ENCODE measurements around the gene CYP51A1. TPM values are rescaled to one million over a fixed set of nuclear protein-coding genes. Genes with fewer than 3 reads are reported as not detected.

The CYP51A1 gene
- total RNA-seq, 3 donors from 2014 or later (not counting 1 experiment from before 2014, with no cell fraction given) = 37.2 to 53.0 (median 49.3) TPM

GRCh38 chr7:92141161-92141560 is 6.9 kb upstream of the CYP51A1 start:
- TF ChIP-seq CTCF (IDR thresholded peaks at IDR 0.05) = no peak

GRCh38 chr7:92137557-92137956 is 3.3 kb upstream of the CYP51A1 start:
- Mint-ChIP-seq H3K4me3 (no peak overlapping the region), H3K4me1 (peaks cover 27 to 28% of the 10 kb centered on the region in 2 donors), H3K9me3 (no peaks in the 10 kb centered on the region), H3K36me3 (no peaks in the 10 kb centered on the region), H3K27me3 (ENCODE audit: low read depth in 2 of 2) (no peaks in the 10 kb centered on the region), H3K27ac (no peak overlapping the region)
- WGBS (ENCODE audit: insufficient coverage) = 50% methylated on average over 2 of the region's 2 CpGs
- Histone ChIP-seq H3K4me3 (ENCODE audit: low read length) (no peak overlapping the region), H3K36me3 (ENCODE audit: control insufficient read depth, insufficient read depth, low read length) (no peaks in the 10 kb centered on the region), H3K27ac (ENCODE audit: low read length) (no peak overlapping the region), H3K4me1 (ENCODE audit: control insufficient read depth, insufficient read depth, low read length) (peaks cover 14% of the 10 kb centered on the region), H3K9me3 (ENCODE audit: control insufficient read depth, insufficient read depth, low read length) (no peaks in the 10 kb centered on the region), H3K27me3 (ENCODE audit: control insufficient read depth, insufficient read depth, low read length) (no peaks in the 10 kb centered on the region)
- DNase-seq = no peak
- no peak for ATAC-seq
- intact Hi-C loops (cut with micrococcal nuclease) = loop anchor here (10.0 kb wide), 1 partner anchor 177 kb away; no protein-coding TSS in a partner anchor
- TF ChIP-seq CTCF (IDR thresholded peaks at IDR 0.05) = no peak

More at GRCh38 chr7:92141161-92141560, 6.9 kb upstream of the CYP51A1 start:
- Histone ChIP-seq H3K27ac (ENCODE audit: low read length) (no peak overlapping the region), H3K36me3 (ENCODE audit: control insufficient read depth, insufficient read depth, low read length) (no peaks in the 10 kb centered on the region), H3K4me3 (ENCODE audit: low read length) (no peak overlapping the region), H3K27me3 (ENCODE audit: control insufficient read depth, insufficient read depth, low read length) (no peaks in the 10 kb centered on the region), H3K9me3 (ENCODE audit: control insufficient read depth, insufficient read depth, low read length) (no peaks in the 10 kb centered on the region), H3K4me1 (ENCODE audit: control insufficient read depth, insufficient read depth, low read length) (no peaks in the 10 kb centered on the region)
- no peaks in the 10 kb centered on the region for H3K9me3 Mint-ChIP-seq
- no peaks in the 10 kb centered on the region for H3K36me3 Mint-ChIP-seq
- no peak overlapping the region for H3K27ac Mint-ChIP-seq
- 86% methylated on average over 4 of the region's 7 CpGs for whole genome bisulfite sequencing (ENCODE audit: insufficient coverage)
- no peak overlapping the region for H3K4me3 Mint-ChIP-seq
- no peaks in the 10 kb centered on the region for H3K27me3 Mint-ChIP-seq (ENCODE audit: low read depth in 2 of 2)
- no peaks in the 10 kb centered on the region for H3K4me1 Mint-ChIP-seq
- ATAC-seq (no peak), DNase-seq (no peak)
- intact Hi-C loops (cut with micrococcal nuclease) = no loop called here

- peak overlapping the region; percentile 91 for H3K27ac ChIP-seq (ENCODE audit: low read length)
- H3K9me3 ChIP-seq (ENCODE audit: control insufficient read depth, insufficient read depth, low read length) = no peaks in the 10 kb centered on the region
- H3K36me3 ChIP-seq (ENCODE audit: control insufficient read depth, insufficient read depth, low read length) = peaks cover 5% of the 10 kb centered on the region
- Mint-ChIP-seq H3K4me1 (peaks cover 36% of the 10 kb centered on the region in 2 donors), H3K27ac (peak overlapping the region; percentile 99), H3K9me3 (no peaks in the 10 kb centered on the region), H3K4me3 (peak overlapping the region; percentile 98), H3K36me3 (no peaks in the 10 kb centered on the region), H3K27me3 (ENCODE audit: low read depth in 2 of 2) (no peaks in the 10 kb centered on the region)
- H3K4me3 ChIP-seq (ENCODE audit: low read length) = peak overlapping the region; percentile 75
- H3K4me1 ChIP-seq (ENCODE audit: control insufficient read depth, insufficient read depth, low read length) = peaks cover 14% of the 10 kb centered on the region
- DNase-seq (peak in 1 of 2 donors; percentile 7), ATAC-seq (no peak)
- no peak for TF ChIP-seq CTCF (IDR thresholded peaks at IDR 0.05)
- intact Hi-C loops (cut with micrococcal nuclease) = loop anchor here (2.0 to 10.0 kb wide), 3 partner anchors 180 to 394 kb away; partner anchors contain the start of genes AKAP9, PEX1 and RBM48
- no peaks in the 10 kb centered on the region for H3K27me3 ChIP-seq (ENCODE audit: control insufficient read depth, insufficient read depth, low read length)
- WGBS (ENCODE audit: insufficient coverage) = 55% methylated on average over 16 of the region's 21 CpGs
Observed at GRCh38 chr7:92135052-92135889, 994 bp upstream of the CYP51A1 start.

Measured in natural killer cell (primary cell).